Activated CD8-positive, alpha-beta memory T cell treated with anti-CD3 and anti-CD28 coated beads, Interleukin-2, amount 10 ng/mL, durations not matched to agents 7 days and 5 days (primary cell): ENCODE data around the gene BRME1. TPM values are rescaled to one million over a fixed set of nuclear protein-coding genes. Genes with fewer than 3 reads are reported as not detected.

Source experiments
- ATAC-seq: fragments of 150-1000 bp; cut with Tn5 transposase; one replicate; pipeline ENCODE4 v1.10.0; 2021; ENCODE audit warnings: moderate library complexity
- CTCF ChIA-PET: fragments of 350-600 bp; sonication (Branson Sonifier 250); formaldehyde crosslinking; loops from one replicate; lab custom pipeline; 2021; ENCODE audit warnings: antibody characterized with exemption; lab: Charles Lee
- DNase-seq: peaks from one replicate; pipeline ENCODE4 v3.0.0-alpha.2; 2020
- H3K27ac Mint-ChIP-seq: one replicate; pipeline ENCODE4 v1.8.0; 2021; ENCODE audit warnings: mild to moderate bottlenecking, mixed read lengths
- H3K27me3 Mint-ChIP-seq: one replicate; pipeline ENCODE4 v1.8.0; 2021; ENCODE audit warnings: mixed read lengths
- H3K36me3 Mint-ChIP-seq: one replicate; pipeline ENCODE4 v1.8.0; 2021; ENCODE audit warnings: mild to moderate bottlenecking, mixed read lengths
- H3K4me1 Mint-ChIP-seq: one replicate; pipeline ENCODE4 v1.8.0; 2021; ENCODE audit warnings: mixed read lengths
- H3K4me3 Mint-ChIP-seq: one replicate; pipeline ENCODE4 v1.8.0; 2021; ENCODE audit warnings: mild to moderate bottlenecking, moderate library complexity, mixed read lengths
- H3K9me3 Mint-ChIP-seq: one replicate; pipeline ENCODE4 v1.8.0; 2022; ENCODE audit warnings: low read depth, mixed read lengths
- total RNA-seq, 2 experiments: library from RNA; stranded (reverse); gene quantifications; one replicate each; pipeline ENCODE4 v1.2.3, GENCODE V29; 2021

BRME1 gene
- 1 to 10 TPM; 4.1 to 4.4 TPM for total RNA-seq

- peak within 1 kb of the TSS; percentile 80 for H3K4me3 Mint-ChIP-seq
- CTCF ChIA-PET: interaction anchor here (0.5 to 2.7 kb wide), 8 partner anchors 19 to 184 kb away, joined by 3 to 17 read pairs (median 3); partner anchors contain the start of genes IL27RA and MISP3
- peaks cover 7% of the 10 kb centered on the region for H3K36me3 Mint-ChIP-seq
- DNase-seq (peak; percentile 96), ATAC-seq (peak; percentile 99)
- H3K4me1 Mint-ChIP-seq: peaks cover 20% of the 10 kb centered on the region
- no peaks in the 10 kb centered on the region for H3K9me3 Mint-ChIP-seq
- H3K27ac Mint-ChIP-seq: peak within 1 kb of the TSS; percentile 87
- no peaks in the 10 kb centered on the region for H3K27me3 Mint-ChIP-seq
These were observed at the start of gene BRME1, which contains the start of gene CC2D1A for GRCh38 chr19:13905634-13906520. BRME1 (minus strand) TSS chr19:13906117; CDS start chr19:13904892, 1,225 bp downstream. CC2D1A (plus strand) TSS chr19:13906201; CDS start chr19:13906442, 241 bp downstream.

GRCh38 chr19:13954185-13954584 lies 48.3 kb upstream of the BRME1 start:
- peaks cover 14% of the 10 kb centered on the region for H3K36me3 Mint-ChIP-seq
- peak overlapping the region; percentile 92 for H3K4me3 Mint-ChIP-seq
- peaks cover 23% of the 10 kb centered on the region for H3K4me1 Mint-ChIP-seq
- no peaks in the 10 kb centered on the region for H3K9me3 Mint-ChIP-seq
- no peak overlapping the region for H3K27ac Mint-ChIP-seq
- no peaks in the 10 kb centered on the region for H3K27me3 Mint-ChIP-seq
- ATAC-seq (no peak), DNase-seq (no peak)
- CTCF ChIA-PET: interaction anchor here (1.1 to 3.8 kb wide), 3 partner anchors 73 to 105 kb away, joined by 7 to 25 read pairs (median 10); no protein-coding TSS in a partner anchor

- Mint-ChIP-seq H3K27ac (peak overlapping the region; percentile 75), H3K36me3 (peaks cover 14% of the 10 kb centered on the region), H3K27me3 (no peaks in the 10 kb centered on the region), H3K9me3 (no peaks in the 10 kb centered on the region), H3K4me3 (peak overlapping the region; percentile 92), H3K4me1 (peaks cover 23% of the 10 kb centered on the region)
- CTCF ChIA-PET: interaction anchor here (0.8 to 3.8 kb wide), 14 partner anchors 25 to 395 kb away, joined by 3 to 25 read pairs (median 6); partner anchors contain the start of genes IL27RA and MISP3
- peak; percentile 48 for DNase-seq
- no peak for ATAC-seq
These were observed 47.1 kb upstream of the BRME1 start for GRCh38 chr19:13952931-13953531.

GRCh38 chr19:13952154-13952930 lies 46.4 kb upstream of the BRME1 start, which contains the start of gene DCAF15:
DCAF15 (plus strand) TSS chr19:13952509; CDS start chr19:13952513, 4 bp downstream.
- ATAC-seq (peak; percentile 99), DNase-seq (peak; percentile 100)
- Mint-ChIP-seq H3K27me3 (no peaks in the 10 kb centered on the region), H3K9me3 (no peaks in the 10 kb centered on the region), H3K36me3 (peaks cover 14% of the 10 kb centered on the region), H3K4me1 (peaks cover 23% of the 10 kb centered on the region), H3K4me3 (peak within 1 kb of the TSS; percentile 92), H3K27ac (peak within 1 kb of the TSS; percentile 81)
- CTCF ChIA-PET: interaction anchor here (0.6 to 3.8 kb wide), 16 partner anchors 26 to 781 kb away, joined by 3 to 25 read pairs (median 4); partner anchors contain the start of genes IL27RA and MISP3

GRCh38 chr19:13951799-13952153 lies 45.9 kb upstream of the BRME1 start:
- no peaks in the 10 kb centered on the region for H3K27me3 Mint-ChIP-seq
- ATAC-seq (peak; percentile 5), DNase-seq (no peak)
- H3K4me3 Mint-ChIP-seq: peak overlapping the region; percentile 92
- H3K9me3 Mint-ChIP-seq: no peaks in the 10 kb centered on the region
- H3K27ac Mint-ChIP-seq: peak overlapping the region; percentile 81
- peaks cover 12% of the 10 kb centered on the region for H3K36me3 Mint-ChIP-seq
- CTCF ChIA-PET: interaction anchor here (0.6 to 3.8 kb wide), 11 partner anchors 30 to 781 kb away, joined by 3 to 25 read pairs (median 3); partner anchors contain the start of gene IL27RA
- peaks cover 23% of the 10 kb centered on the region for H3K4me1 Mint-ChIP-seq

GRCh38 chr19:13951043-13951442 lies 45.1 kb upstream of the BRME1 start:
- Mint-ChIP-seq H3K36me3 (peaks cover 8% of the 10 kb centered on the region), H3K27ac (no peak overlapping the region), H3K27me3 (no peaks in the 10 kb centered on the region), H3K4me3 (no peak overlapping the region), H3K9me3 (no peaks in the 10 kb centered on the region), H3K4me1 (peaks cover 23% of the 10 kb centered on the region)
- DNase-seq (no peak), ATAC-seq (no peak)
- CTCF ChIA-PET: interaction anchor here (0.5 to 1.6 kb wide), 3 partner anchors 60 to 369 kb away, joined by 3 read pairs; no protein-coding TSS in a partner anchor

GRCh38 chr19:13946414-13946813 lies 40.5 kb upstream of the BRME1 start:
- CTCF ChIA-PET: interaction anchor here (0.6 to 1.9 kb wide), 2 partner anchors 13 to 752 kb away, joined by 3 to 4 read pairs; no protein-coding TSS in a partner anchor
- Mint-ChIP-seq H3K4me3 (no peak overlapping the region), H3K36me3 (no peaks in the 10 kb centered on the region), H3K27ac (no peak overlapping the region), H3K4me1 (no peaks in the 10 kb centered on the region), H3K27me3 (no peaks in the 10 kb centered on the region), H3K9me3 (no peaks in the 10 kb centered on the region)
- ATAC-seq (no peak), DNase-seq (no peak)

- no peak overlapping the region for H3K27ac Mint-ChIP-seq
- no peak overlapping the region for H3K4me3 Mint-ChIP-seq
- DNase-seq (no peak), ATAC-seq (no peak)
- peaks cover 4% of the 10 kb centered on the region for H3K27me3 Mint-ChIP-seq
- no peaks in the 10 kb centered on the region for H3K9me3 Mint-ChIP-seq
- no peaks in the 10 kb centered on the region for H3K4me1 Mint-ChIP-seq
- no peaks in the 10 kb centered on the region for H3K36me3 Mint-ChIP-seq
- CTCF ChIA-PET: interaction anchor here (0.6 kb wide), 1 partner anchor 137 kb away, joined by 5 read pairs; no protein-coding TSS in a partner anchor
These were observed 36.2 kb upstream of the BRME1 start for GRCh38 chr19:13942023-13942684.

GRCh38 chr19:13938301-13939064 lies 32.6 kb upstream of the BRME1 start, which contains the start of gene PODNL1:
PODNL1 (minus strand) TSS chr19:13938417; CDS start chr19:13938181, 236 bp downstream.
- H3K9me3 Mint-ChIP-seq: no peaks in the 10 kb centered on the region
- H3K4me1 Mint-ChIP-seq: peaks cover 6% of the 10 kb centered on the region
- peaks cover 4% of the 10 kb centered on the region for H3K27me3 Mint-ChIP-seq
- no peaks in the 10 kb centered on the region for H3K36me3 Mint-ChIP-seq
- CTCF ChIA-PET: interaction anchor here (1.2 kb wide), 1 partner anchor 35 kb away, joined by 4 read pairs; no protein-coding TSS in a partner anchor
- H3K27ac Mint-ChIP-seq: no peak within 1 kb of the TSS
- DNase-seq: no peak
- ATAC-seq: no peak
- no peak within 1 kb of the TSS for H3K4me3 Mint-ChIP-seq

GRCh38 chr19:13937479-13938300 lies 31.8 kb upstream of the BRME1 start:
- no peaks in the 10 kb centered on the region for H3K9me3 Mint-ChIP-seq
- H3K36me3 Mint-ChIP-seq: no peaks in the 10 kb centered on the region
- no peak overlapping the region for H3K27ac Mint-ChIP-seq
- peaks cover 4% of the 10 kb centered on the region for H3K27me3 Mint-ChIP-seq
- H3K4me1 Mint-ChIP-seq: peaks cover 6% of the 10 kb centered on the region
- CTCF ChIA-PET: no interaction called here
- DNase-seq: no peak
- no peak for ATAC-seq
- no peak overlapping the region for H3K4me3 Mint-ChIP-seq
